ENCODE measurements around the gene NECTIN4.

GRCh38 chr1:161117759-161118581 lies 28.6 kb upstream of the NECTIN4 start, which contains the start of the genes NIT1 and PFDN2:
- TF ChIP-seq EZH2 (optimal IDR thresholded peaks at IDR 0.05; ENCODE audit: low read depth, low read length) (no peak), CTCF (IDR thresholded peaks at IDR 0.05; ENCODE audit: low read length) (no peak), EZH2phosphoT487 (IDR thresholded peaks at IDR 0.05; ENCODE audit: low read length) (no peak)

All from MM.1S (cell line).